NT2/D1 (cell line): ENCODE data around the gene CERS6.
"Not testable (repeated sequence)": the region's sequence is repeated elsewhere in the genome, so short reads cannot be mapped to it uniquely, and the experiment has no call there.

Experiments
- DNase-seq: peaks from one replicate; pipeline ENCODE4 v3.0.0-alpha.2; 2011; ENCODE audit warnings: low read depth, low spot score
- H3K27me3 ChIP-seq: 2 replicates; pipeline ENCODE4 v1.6.0; 2011; ENCODE audit warnings: mild to moderate bottlenecking; ENCODE audit not compliant: insufficient read length, insufficient read depth
- H3K36me3 ChIP-seq: 2 replicates; pipeline ENCODE4 v1.6.1; 2011; ENCODE audit warnings: mild to moderate bottlenecking, low read length, mixed read lengths; ENCODE audit not compliant: insufficient read depth, insufficient read length
- H3K4me1 ChIP-seq: 2 replicates; pipeline ENCODE4 v1.5.1; 2011; ENCODE audit not compliant: insufficient read depth, insufficient read length
- H3K4me3 ChIP-seq: 2 replicates; pipeline ENCODE4 v1.5.1; 2011; ENCODE audit warnings: low read depth; ENCODE audit not compliant: insufficient read length
- H3K9ac ChIP-seq: 2 replicates; pipeline ENCODE4 v1.6.0; 2011; ENCODE audit warnings: low read depth; ENCODE audit not compliant: insufficient read length
- H3K9me3 ChIP-seq: 2 replicates; pipeline ENCODE4 v1.5.1; 2011; ENCODE audit warnings: mild to moderate bottlenecking, low read length; ENCODE audit not compliant: insufficient read depth
- SUZ12 ChIP-seq: IDR thresholded peaks from 2 replicates; pipeline ENCODE4 v1.6.1; 2011; ENCODE audit not compliant: insufficient read length, insufficient read depth; ENCODE audit errors: extremely low read depth
- YY1 ChIP-seq: IDR thresholded peaks from 2 replicates; pipeline ENCODE4 v1.6.1; 2011; ENCODE audit not compliant: insufficient read length, insufficient read depth
- ZNF274 ChIP-seq: IDR thresholded peaks from 2 replicates; pipeline ENCODE4 v1.6.1; 2011; ENCODE audit warnings: mild to moderate bottlenecking, low read depth, low read length

The CERS6 gene

GRCh38 chr2:168480825-168481585 is 24.9 kb downstream of the CERS6 start:
- H3K4me1 ChIP-seq = no peaks in the 10 kb centered on the region
- no peak overlapping the region for H3K4me3 ChIP-seq
- no peak for TF ChIP-seq YY1
- TF ChIP-seq SUZ12 = no peak
- no peak for TF ChIP-seq ZNF274

GRCh38 chr2:168482269-168482668 is 26.2 kb downstream of the CERS6 start:
- no peak for DNase-seq
- Histone ChIP-seq H3K9ac (no peak overlapping the region), H3K4me1 (no peaks in the 10 kb centered on the region), H3K9me3 (peaks cover 11% of the 10 kb centered on the region), H3K36me3 (no peaks in the 10 kb centered on the region), H3K4me3 (no peak overlapping the region), H3K27me3 (no peaks in the 10 kb centered on the region)
- TF ChIP-seq SUZ12 (no peak), YY1 (no peak), ZNF274 (no peak)

More at GRCh38 chr2:168480825-168481585, 24.9 kb downstream of the CERS6 start:
- H3K36me3 ChIP-seq = no peaks in the 10 kb centered on the region
- DNase-seq = no peak
- H3K9me3 ChIP-seq = peaks cover 10% of the 10 kb centered on the region
- no peak overlapping the region for H3K9ac ChIP-seq
- H3K27me3 ChIP-seq = no peaks in the 10 kb centered on the region

GRCh38 chr2:168482952-168483831 is 27.1 kb downstream of the CERS6 start:
- H3K4me1 ChIP-seq = no peaks in the 10 kb centered on the region
- H3K36me3 ChIP-seq = no peaks in the 10 kb centered on the region
- no peak for DNase-seq
- no peaks in the 10 kb centered on the region for H3K27me3 ChIP-seq
- H3K9ac ChIP-seq = no peak overlapping the region
- TF ChIP-seq YY1 = no peak
- H3K4me3 ChIP-seq = no peak overlapping the region
- peaks cover 11% of the 10 kb centered on the region for H3K9me3 ChIP-seq

- Histone ChIP-seq H3K27me3 (no peaks in the 10 kb centered on the region), H3K4me3 (no peak overlapping the region), H3K36me3 (no peaks in the 10 kb centered on the region), H3K9ac (no peak overlapping the region), H3K9me3 (peaks cover 11% of the 10 kb centered on the region), H3K4me1 (no peaks in the 10 kb centered on the region)
- no peak for TF ChIP-seq SUZ12
- TF ChIP-seq YY1 = no peak
- no peak for DNase-seq
Measured at GRCh38 chr2:168486477-168486876, 30.4 kb downstream of the CERS6 start.

GRCh38 chr2:168490015-168490874 is 34.2 kb downstream of the CERS6 start:
- Histone ChIP-seq H3K36me3 (peaks cover 6% of the 10 kb centered on the region), H3K9me3 (peaks cover 9% of the 10 kb centered on the region), H3K4me1 (no peaks in the 10 kb centered on the region), H3K9ac (no peak overlapping the region), H3K27me3 (no peaks in the 10 kb centered on the region), H3K4me3 (no peak overlapping the region)
- TF ChIP-seq YY1 (no peak), SUZ12 (no peak), ZNF274 (no peak)
- DNase-seq = no peak

GRCh38 chr2:168490946-168491605 is 35.0 kb downstream of the CERS6 start:
- Histone ChIP-seq H3K9ac (no peak overlapping the region), H3K4me3 (no peak overlapping the region), H3K36me3 (peaks cover 6% of the 10 kb centered on the region), H3K27me3 (no peaks in the 10 kb centered on the region), H3K9me3 (peaks cover under 1% of the 10 kb centered on the region; the same call in 1 of the 2 replicates), H3K4me1 (no peaks in the 10 kb centered on the region)
- TF ChIP-seq SUZ12 = no peak
- no peak for TF ChIP-seq ZNF274
- no peak for TF ChIP-seq YY1
- no peak for DNase-seq

GRCh38 chr2:168491728-168492127 is 35.7 kb downstream of the CERS6 start:
- DNase-seq, H3K27me3 ChIP-seq, H3K9me3 ChIP-seq, H3K4me1 ChIP-seq, H3K9ac ChIP-seq, H3K4me3 ChIP-seq, H3K36me3 ChIP-seq: not testable (repeated sequence)

GRCh38 chr2:168493219-168493618 is 37.1 kb downstream of the CERS6 start:
- not testable (repeated sequence) for H3K27me3 ChIP-seq, H3K9me3 ChIP-seq, H3K9ac ChIP-seq, H3K4me1 ChIP-seq, DNase-seq, H3K4me3 ChIP-seq, H3K36me3 ChIP-seq
